DOHH2 (cell line): ENCODE data around the gene RRP1B.

Source experiments
- H3F3A ChIP-seq: fragments of 200-600 bp; sonication (generic), shearing (Covaris generic); 2 replicates; pipeline ENCODE4 v1.6.0; 2016; ENCODE audit warnings: antibody characterized with exemption, mild to moderate bottlenecking; ENCODE audit not compliant: control insufficient read depth, insufficient read depth
- H3K27ac ChIP-seq: fragments of 200-600 bp; sonication (generic); 2 replicates; pipeline ENCODE4 v1.5.1; 2014; ENCODE audit warnings: low read depth, mild to moderate bottlenecking, low read length, moderate library complexity
- H3K27me3 ChIP-seq: fragments of 200-600 bp; sonication (generic); 2 replicates; pipeline ENCODE4 v1.6.1; 2014; ENCODE audit warnings: mild to moderate bottlenecking, low read length, mixed read lengths; ENCODE audit not compliant: control insufficient read depth
- H3K36me3 ChIP-seq: fragments of 200-600 bp; sonication (generic); 2 replicates; pipeline ENCODE4 v1.6.1; 2014; ENCODE audit warnings: mild to moderate bottlenecking, low read length, moderate library complexity, mixed read lengths; ENCODE audit not compliant: control insufficient read depth
- H3K4me1 ChIP-seq: fragments of 200-600 bp; sonication (generic); 2 replicates; pipeline ENCODE4 v1.6.1; 2014; ENCODE audit warnings: mild to moderate bottlenecking, low read length, mixed read lengths; ENCODE audit not compliant: control insufficient read depth
- H3K4me2 ChIP-seq: fragments of 200-600 bp; sonication (generic); 2 replicates; pipeline ENCODE4 v1.6.0; 2014; ENCODE audit warnings: mild to moderate bottlenecking, low read length, moderate library complexity
- H3K4me3 ChIP-seq: fragments of 200-600 bp; sonication (generic); 2 replicates; pipeline ENCODE4 v1.5.1; 2014; ENCODE audit warnings: mild to moderate bottlenecking, low read length, mixed read lengths
- H3K79me2 ChIP-seq: fragments of 200-600 bp; sonication (generic); 2 replicates; pipeline ENCODE4 v1.6.1; 2014; ENCODE audit warnings: mild to moderate bottlenecking, low read length, mixed read lengths; ENCODE audit not compliant: control insufficient read depth
- H3K9me2 ChIP-seq: fragments of 200-600 bp; sonication (generic); replicated peaks from 2 replicates; pipeline ENCODE4 v1.6.1; 2014; ENCODE audit warnings: mild to moderate bottlenecking, low read length, mixed read lengths; ENCODE audit not compliant: control insufficient read depth
- H3K9me3 ChIP-seq: fragments of 200-600 bp; sonication (generic); 2 replicates; pipeline ENCODE4 v1.6.1; 2014; ENCODE audit warnings: antibody characterized with exemption, low read length, mixed read lengths; ENCODE audit not compliant: control insufficient read depth, insufficient read depth
- H4K20me1 ChIP-seq: fragments of 200-600 bp; sonication (generic); 2 replicates; pipeline ENCODE4 v1.6.0; 2014; ENCODE audit warnings: low read depth, mild to moderate bottlenecking, antibody characterized with exemption, low read length, moderate library complexity; ENCODE audit not compliant: control insufficient read depth, insufficient read depth
- EZH2phosphoT487 ChIP-seq: fragments of 200-600 bp; sonication (generic); IDR thresholded peaks from 2 replicates; pipeline ENCODE4 v1.6.1; 2017; ENCODE audit warnings: borderline replicate concordance, mild to moderate bottlenecking, antibody characterized with exemption, low read length, moderate library complexity, mixed read lengths
- TF ChIP-seq, protein P1 (sequence below): fragments of 200-600 bp; sonication (generic); IDR thresholded peaks from one replicate; pipeline ENCODE4 v1.5.1; 2014; ENCODE audit warnings: antibody characterized with exemption, mild to moderate bottlenecking, low read depth, low read length; ENCODE audit not compliant: poor library complexity, severe bottlenecking

Gene RRP1B

DNA sequence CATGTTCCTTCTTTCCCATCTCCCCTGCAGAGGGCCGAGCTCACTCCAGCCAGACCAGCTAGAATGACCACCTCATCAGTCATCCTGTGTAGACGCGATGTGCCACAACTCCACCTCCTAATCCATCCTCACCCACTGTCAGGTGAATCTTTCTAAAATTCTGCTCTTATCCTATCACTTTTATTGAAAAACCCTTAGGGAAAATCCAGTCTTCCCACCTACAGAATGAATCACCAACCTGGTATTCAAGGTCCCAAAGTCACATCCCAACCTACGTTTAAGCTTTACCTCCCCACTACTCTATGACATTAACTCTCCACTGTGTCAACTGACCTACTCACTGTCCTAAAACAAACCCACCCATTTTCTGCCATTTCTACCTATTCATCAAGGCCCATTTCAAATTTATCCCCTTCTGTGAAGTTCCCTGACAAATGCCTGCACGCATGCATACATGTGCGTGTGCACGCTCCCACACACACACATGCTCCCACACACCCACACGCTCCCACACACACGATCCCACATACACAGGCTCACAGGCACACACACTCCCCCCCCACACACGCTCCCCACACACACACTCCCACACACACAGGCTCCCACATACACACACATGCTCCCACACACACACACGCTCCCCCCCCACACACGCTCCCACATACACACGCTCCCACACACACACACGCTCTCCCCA is 27.8 kb upstream of the RRP1B start:
- Histone ChIP-seq H3K4me2 (no peak overlapping the region), H3K9me3 (no peaks in the 10 kb centered on the region), H3K79me2 (no peaks in the 10 kb centered on the region), H3K4me3 (no peak overlapping the region), H3K27ac (no peak overlapping the region), H3K9me2 (no peaks in the 10 kb centered on the region), H3F3A (no peaks in the 10 kb centered on the region), H3K27me3 (no peaks in the 10 kb centered on the region), H4K20me1 (no peaks in the 10 kb centered on the region), H3K4me1 (no peaks in the 10 kb centered on the region), H3K36me3 (no peaks in the 10 kb centered on the region)
- TF ChIP-seq, protein P1, sequence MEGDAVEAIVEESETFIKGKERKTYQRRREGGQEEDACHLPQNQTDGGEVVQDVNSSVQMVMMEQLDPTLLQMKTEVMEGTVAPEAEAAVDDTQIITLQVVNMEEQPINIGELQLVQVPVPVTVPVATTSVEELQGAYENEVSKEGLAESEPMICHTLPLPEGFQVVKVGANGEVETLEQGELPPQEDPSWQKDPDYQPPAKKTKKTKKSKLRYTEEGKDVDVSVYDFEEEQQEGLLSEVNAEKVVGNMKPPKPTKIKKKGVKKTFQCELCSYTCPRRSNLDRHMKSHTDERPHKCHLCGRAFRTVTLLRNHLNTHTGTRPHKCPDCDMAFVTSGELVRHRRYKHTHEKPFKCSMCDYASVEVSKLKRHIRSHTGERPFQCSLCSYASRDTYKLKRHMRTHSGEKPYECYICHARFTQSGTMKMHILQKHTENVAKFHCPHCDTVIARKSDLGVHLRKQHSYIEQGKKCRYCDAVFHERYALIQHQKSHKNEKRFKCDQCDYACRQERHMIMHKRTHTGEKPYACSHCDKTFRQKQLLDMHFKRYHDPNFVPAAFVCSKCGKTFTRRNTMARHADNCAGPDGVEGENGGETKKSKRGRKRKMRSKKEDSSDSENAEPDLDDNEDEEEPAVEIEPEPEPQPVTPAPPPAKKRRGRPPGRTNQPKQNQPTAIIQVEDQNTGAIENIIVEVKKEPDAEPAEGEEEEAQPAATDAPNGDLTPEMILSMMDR = no peak
- TF ChIP-seq EZH2phosphoT487 = no peak

DNA sequence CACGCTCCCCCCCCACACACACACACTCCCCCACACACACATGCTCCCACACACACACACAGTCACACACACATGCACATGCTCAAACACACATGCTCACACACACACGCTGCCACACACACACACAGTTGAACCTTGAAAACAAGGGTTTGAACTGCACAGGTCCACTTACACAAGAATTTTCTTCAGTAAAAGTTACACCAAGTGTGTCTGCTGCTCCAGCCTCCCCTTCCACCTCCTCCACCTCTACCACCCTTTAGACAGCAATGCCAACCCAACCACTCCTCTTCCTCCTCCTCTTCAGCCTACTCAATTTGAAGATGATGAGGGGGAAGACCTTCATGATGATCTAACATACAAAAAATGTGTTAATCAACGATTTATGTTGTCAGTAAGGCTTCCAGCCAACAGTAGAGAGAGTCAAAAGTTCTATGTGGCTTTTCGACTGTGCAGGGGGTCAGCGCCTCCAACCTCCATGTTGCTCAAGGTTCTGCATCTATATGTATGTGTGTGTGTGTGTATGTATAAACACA is 26.9 kb upstream of the RRP1B start:
- Histone ChIP-seq H3K4me2 (no peak overlapping the region), H3K36me3 (no peaks in the 10 kb centered on the region), H3K9me2 (no peaks in the 10 kb centered on the region), H3K4me1 (no peaks in the 10 kb centered on the region), H3K9me3 (no peaks in the 10 kb centered on the region), H3K4me3 (no peak overlapping the region), H3F3A (no peaks in the 10 kb centered on the region), H3K79me2 (no peaks in the 10 kb centered on the region), H3K27me3 (no peaks in the 10 kb centered on the region), H3K27ac (no peak overlapping the region), H4K20me1 (no peaks in the 10 kb centered on the region)
- TF ChIP-seq, protein P1 = no peak
- no peak for TF ChIP-seq EZH2phosphoT487

DNA sequence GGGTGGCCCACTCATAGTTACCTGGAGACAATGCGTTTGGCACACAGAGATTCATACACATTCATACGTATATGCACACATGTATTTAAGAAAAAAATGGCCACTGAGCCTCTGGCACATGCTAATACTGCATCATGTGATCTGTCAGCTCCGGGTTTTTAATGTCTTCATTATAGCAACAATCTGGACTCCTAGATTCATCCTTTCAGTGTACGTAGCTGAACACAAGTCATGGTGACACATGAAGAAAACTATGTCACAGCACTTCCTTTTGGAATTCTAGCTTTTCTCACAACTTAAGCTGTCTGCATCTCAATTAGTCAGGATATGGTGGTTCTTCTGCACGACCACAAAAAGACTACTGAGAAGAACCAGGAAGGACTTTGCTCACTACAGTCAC is 24.7 kb upstream of the RRP1B start:
- H4K20me1 ChIP-seq = no peaks in the 10 kb centered on the region
- no peaks in the 10 kb centered on the region for H3K9me3 ChIP-seq
- H3K79me2 ChIP-seq = no peaks in the 10 kb centered on the region
- no peak overlapping the region for H3K4me2 ChIP-seq
- TF ChIP-seq, protein P1 = no peak
- TF ChIP-seq EZH2phosphoT487 = no peak
- H3K36me3 ChIP-seq = no peaks in the 10 kb centered on the region
- no peaks in the 10 kb centered on the region for H3F3A ChIP-seq
- H3K9me2 ChIP-seq = no peaks in the 10 kb centered on the region
- H3K27me3 ChIP-seq = no peaks in the 10 kb centered on the region
- no peak overlapping the region for H3K4me3 ChIP-seq
- H3K4me1 ChIP-seq = 0 out of 2 replicates have a peak, but pooled peaks cover 3% of the 10 kb centered on the region
- no peak overlapping the region for H3K27ac ChIP-seq
